ENCODE results near the gene TMEM253. TPM values are rescaled to one million over a fixed set of nuclear protein-coding genes. Genes with fewer than 3 reads are reported as not detected.
A peak's percentile ranks its signal among the peaks of the same experiment; 100 is the strongest.

Gene TMEM253
- total RNA-seq, 4 donors from 2014 or later = 0.94 TPM; not detected in 3

- Histone ChIP-seq H3K36me3 (peaks cover 0 to 43% of the 10 kb centered on the region in 2 donors), H3K4me3 (no peak overlapping the region), H3K4me1 (peaks cover 0 to 66% (median 17%) of the 10 kb centered on the region in 3 donors), H3K27ac (peak overlapping the region in 3 of 4 donors; percentile 1 to 32 (median 10)), H3K27me3 (no peaks in the 10 kb centered on the region), H3K9me3 (no peaks in the 10 kb centered on the region)
- ATAC-seq = no peak
- TF ChIP-seq POLR2A (IDR thresholded peaks at IDR 0.05) (no peak), EP300 (IDR thresholded peaks at IDR 0.05) (no peak), CTCF (IDR thresholded peaks at IDR 0.05) (peak in 1 of 4 experiments; percentile 10)
- 34 to 36% methylated on average over 3 to 5 of the region's 7 CpGs for WGBS, 2 donors (ENCODE audit: low coverage in 1 of 2)
Observed at GRCh38 chr14:21093769-21094681, 6.8 kb upstream of the TMEM253 start.

GRCh38 chr14:21095430-21096205 lies 5.2 kb upstream of the TMEM253 start:
- ATAC-seq = no peak
- Histone ChIP-seq H3K27me3 (no peaks in the 10 kb centered on the region), H3K4me3 (no peak overlapping the region), H3K36me3 (peaks cover 0 to 27% of the 10 kb centered on the region in 2 donors), H3K27ac (peak overlapping the region in 3 of 4 donors; percentile 98 to 99 (median 98)), H3K4me1 (peaks cover 5 to 78% (median 21%) of the 10 kb centered on the region in 3 donors), H3K9me3 (no peaks in the 10 kb centered on the region)
- TF ChIP-seq POLR2A (IDR thresholded peaks at IDR 0.05) (no peak), EP300 (IDR thresholded peaks at IDR 0.05) (no peak), CTCF (IDR thresholded peaks at IDR 0.05) (no peak), POLR2AphosphoS5 (IDR thresholded peaks at IDR 0.05) (no peak)
- 56 to 68% methylated on average over 3 to 4 of the region's 6 CpGs for WGBS, 2 donors (ENCODE audit: low coverage in 1 of 2)

GRCh38 chr14:21096438-21096837 lies 4.4 kb upstream of the TMEM253 start:
- no peak for ATAC-seq
- no peaks in the 10 kb centered on the region for H3K27me3 ChIP-seq
- WGBS, 2 donors (ENCODE audit: low coverage in 1 of 2) = 8 to 50% methylated on average over 2 to 3 of the region's 3 CpGs
- peaks cover 0 to 19% of the 10 kb centered on the region in 2 donors for H3K36me3 ChIP-seq
- H3K4me1 ChIP-seq = peaks cover 5 to 76% (median 21%) of the 10 kb centered on the region in 3 donors
- no peaks in the 10 kb centered on the region for H3K9me3 ChIP-seq
- TF ChIP-seq EP300 (IDR thresholded peaks at IDR 0.05) = no peak
- no peak for TF ChIP-seq POLR2A (IDR thresholded peaks at IDR 0.05)
- TF ChIP-seq CTCF (IDR thresholded peaks at IDR 0.05) = no peak
- no peak for TF ChIP-seq POLR2AphosphoS5 (IDR thresholded peaks at IDR 0.05)
- no peak overlapping the region for H3K4me3 ChIP-seq
- peak overlapping the region in 3 of 4 donors; percentile 98 to 99 (median 98) for H3K27ac ChIP-seq

GRCh38 chr14:21096978-21097635 lies 3.8 kb upstream of the TMEM253 start:
- Histone ChIP-seq H3K9me3 (no peaks in the 10 kb centered on the region), H3K4me1 (peaks cover 5 to 74% (median 17%) of the 10 kb centered on the region in 3 donors), H3K27me3 (no peaks in the 10 kb centered on the region), H3K27ac (peak overlapping the region; percentile 85 to 99 (median 98)), H3K4me3 (peak overlapping the region; percentile 46 to 81), H3K36me3 (peaks cover 0 to 12% of the 10 kb centered on the region in 2 donors)
- TF ChIP-seq CTCF (IDR thresholded peaks at IDR 0.05) (no peak), POLR2A (IDR thresholded peaks at IDR 0.05) (no peak), EP300 (IDR thresholded peaks at IDR 0.05) (no peak), POLR2AphosphoS5 (IDR thresholded peaks at IDR 0.05) (no peak)
- no peak for ATAC-seq
- WGBS, 2 donors (ENCODE audit: low coverage in 1 of 2) = 49 to 53% methylated on average over 3 to 8 of the region's 10 CpGs
